ENCODE data around the gene CASZ1.

- TF ChIP-seq CTCF (IDR thresholded peaks at IDR 0.05) (no peak), POLR2AphosphoS5 (IDR thresholded peaks at IDR 0.05) (no peak), EP300 (IDR thresholded peaks at IDR 0.05) (no peak)
Observed at GRCh38 chr1:10638559-10639005, 157.9 kb downstream of the CASZ1 start.

Data from stomach (tissue), 4 donors.